K562 (cell line): ENCODE measurements around the gene HDHD3. TPM values are rescaled to one million over a fixed set of nuclear protein-coding genes. Genes with fewer than 3 reads are reported as not detected.

ENCODE experiments used
- ATAC-seq: fragments of 200-7000 bp; cut with Tn5 transposase; 3 replicates; pipeline ENCODE4 v1.9.1; 2020; ENCODE audit warnings: moderate library complexity
- BruUV-seq: library from RNA; stranded (reverse); fragments of 400-500 nt; replicated peaks from 2 replicates; lab custom pipeline; 2021; lab: Mats Ljungman, UMichigan
- CTCF ChIA-PET: fragments of 300-600 bp; formaldehyde crosslinking; extraction: SDS; loops from one replicate; lab custom pipeline; 2021; ENCODE audit warnings: low intra/inter-chr PET ratio; lab: Yijun Ruan, JAX
- POLR2A ChIA-PET: fragments of 300-600, 350-650 bp; sonication (Branson Sonifier 250); formaldehyde crosslinking; extraction: SDS; loops from one replicate; lab custom pipeline; 2021; ENCODE audit warnings: antibody characterized with exemption, inconsistent platforms; lab: Yijun Ruan, JAX
- DNase-seq, 4 experiments: peaks; one replicate each; pipeline versions ENCODE4 v3.0.0 to v3.0.0-alpha.2; 2011 to 2018; ENCODE audit warnings: low spot score in 3 of 4, mixed read lengths in 3 of 4; ENCODE audit errors: extremely low read depth in 1 of 4
- FAIRE-seq: peaks from 2 replicates; lab custom pipeline; 2011; peaks lifted over from hg19 to GRCh38; lab: Jason Lieb, UNC
- H2AFZ ChIP-seq: 2 replicates; pipeline ENCODE4 v1.6.0; 2011; ENCODE audit warnings: low read depth, low read length, control low read depth, inconsistent platforms
- H3K27ac ChIP-seq: fragments of 200-600 bp; 3 replicates; pipeline ENCODE4 v1.8.0; 2011; ENCODE audit warnings: low read depth, mild to moderate bottlenecking, control low read depth, inconsistent platforms, low read length, moderate library complexity, mixed read lengths; ENCODE audit errors: extremely low read depth
- H3K27me3 ChIP-seq, 2 experiments: fragments of 300-600 bp in 1 of 2; 2 replicates in 1 of 2; 3 replicates in 1 of 2; pipeline versions ENCODE4 v1.6.0 to v1.8.0; 2011; ENCODE audit warnings: inconsistent platforms in 2 of 2, low read length in 2 of 2, mild to moderate bottlenecking in 1 of 2, mixed read lengths in 1 of 2, moderate library complexity in 1 of 2; ENCODE audit not compliant: control insufficient read depth in 2 of 2, insufficient read depth in 2 of 2
- H3K36me3 ChIP-seq: fragments of 300-600 bp; 3 replicates; pipeline ENCODE4 v1.8.0; 2011; ENCODE audit warnings: mild to moderate bottlenecking, low read length, inconsistent platforms; ENCODE audit not compliant: control insufficient read depth, insufficient read depth
- H3K4me1 ChIP-seq, 2 experiments: fragments of 200-600 bp in 1 of 2; replicated peaks in 1 of 2; 2 replicates in 1 of 2; 3 replicates in 1 of 2; pipeline versions ENCODE4 v1.5.1 to v1.8.0; 2011; ENCODE audit warnings: inconsistent platforms in 2 of 2, low read length in 2 of 2, mild to moderate bottlenecking in 1 of 2, mixed read lengths in 1 of 2, moderate library complexity in 1 of 2; ENCODE audit not compliant: control insufficient read depth in 2 of 2, insufficient read depth in 2 of 2
- H3K4me2 ChIP-seq: 2 replicates; pipeline ENCODE4 v1.6.1; 2011; ENCODE audit warnings: low read length, control low read depth, inconsistent platforms, mixed read lengths; ENCODE audit not compliant: insufficient read depth
- H3K4me3 ChIP-seq: fragments of 200-600 bp; sonication (generic), shearing (Covaris generic); 2 replicates; pipeline ENCODE4 v1.5.1; 2016; ENCODE audit warnings: control low read depth, inconsistent platforms
- H3K79me2 ChIP-seq: fragments of 200-600 bp; 3 replicates; pipeline ENCODE4 v1.8.0; 2011; ENCODE audit warnings: low read length, inconsistent platforms; ENCODE audit not compliant: control insufficient read depth, insufficient read depth
- H3K9ac ChIP-seq, 2 experiments: 2 replicates each; pipeline versions ENCODE4 v1.6.0 to v1.6.1; 2011; ENCODE audit warnings: low read depth in 2 of 2, low read length in 2 of 2, control low read depth in 1 of 2, inconsistent platforms in 1 of 2, mild to moderate bottlenecking in 1 of 2, mixed read lengths in 1 of 2; ENCODE audit not compliant: insufficient read depth in 1 of 2
- H3K9me1 ChIP-seq: one replicate; pipeline ENCODE4 v1.6.0; 2011; ENCODE audit warnings: inconsistent platforms, mild to moderate bottlenecking, low read length, moderate library complexity; ENCODE audit not compliant: control insufficient read depth, insufficient read depth
- H3K9me3 ChIP-seq: replicated peaks from 2 replicates; pipeline ENCODE4 v1.5.1; 2011; ENCODE audit warnings: low read depth, low read length, inconsistent platforms; ENCODE audit not compliant: control insufficient read depth, insufficient read depth
- H4K20me1 ChIP-seq: replicated peaks from 2 replicates; pipeline ENCODE4 v1.6.1; 2011; ENCODE audit warnings: low read length, inconsistent platforms, mixed read lengths; ENCODE audit not compliant: control insufficient read depth, insufficient read depth
- ELF1 ChIP-seq: fragments of 200-800 bp; sonication (Bioruptor generic); IDR thresholded peaks from 2 replicates; pipeline ENCODE4 v1.6.1; 2016; ENCODE audit warnings: missing genetic modification characterization, missing compliant biosample characterization
- HMG20A ChIP-seq: fragments of 450-650 bp; formaldehyde crosslinking; conservative IDR thresholded peaks from 2 replicates; pipeline ENCODE4 v1.4.0; 2020; ENCODE audit warnings: mild to moderate bottlenecking, mixed read lengths
- MBD2 ChIP-seq: sonication (generic); IDR thresholded peaks from 2 replicates; pipeline ENCODE4 v1.6.1; 2016; ENCODE audit warnings: low read depth, borderline replicate concordance
- NR1H2 ChIP-seq: sonication (generic); formaldehyde crosslinking; IDR thresholded peaks from 2 replicates; pipeline ENCODE4 v1.4.0; 2020; ENCODE audit warnings: mild to moderate bottlenecking, missing genetic modification reagents
- PRMT5 ChIP-seq: sonication (generic); formaldehyde crosslinking; IDR thresholded peaks from 2 replicates; pipeline ENCODE4 v1.5.0; 2020; ENCODE audit warnings: missing genetic modification reagents
- SPI1 ChIP-seq: IDR thresholded peaks from 2 replicates; pipeline ENCODE4 v1.6.1; 2011; ENCODE audit warnings: low read depth, low read length, control low read depth, borderline replicate concordance
- ZKSCAN3 ChIP-seq: fragments of 250-450 bp; sonication (Bioruptor Pico); IDR thresholded peaks from 2 replicates; pipeline ENCODE4 v1.4.0; 2020
- ZNF316 ChIP-seq: fragments of 450-650 bp; IDR thresholded peaks from 2 replicates; pipeline ENCODE4 v1.6.1; 2016
- WGBS: fragments of 100-300 bp; shearing (Covaris generic); methylation state at CpG from one replicate; pipeline ENCODE4 v1.1.6; 2016; ENCODE audit warnings: low coverage, mixed read lengths; ENCODE audit not compliant: insufficient coverage; ENCODE audit errors: missing lambda C conversion rate; 5-methylcytosine and 5-hydroxymethylcytosine counted together
- in situ Hi-C: fragments of 300-500 bp; cut with MboI; formaldehyde crosslinking; loops from 4 replicates; pipeline ENCODE4 v1.15.0; 2018; ENCODE audit warnings: inconsistent platforms, mixed read lengths
- intact Hi-C: fragments of 100-400 bp; cut with micrococcal nuclease; formaldehyde crosslinking; loops from 2 replicates; pipeline ENCODE4 v1.14.2; 2022
- polyA plus RNA-seq, 8 experiments: library from polyadenylated mRNA; depleted of rRNA in 4 of 8; stranded (reverse) in 5 of 8; unstranded in 3 of 8; fragments of >200 nt; fragmentation: Nextera tagmentation in 2 of 8; fragmentation: Illumina TruSeq in 1 of 8; extraction: Ambion mirVana in 2 of 8; extraction: Trizol in 1 of 8; gene quantifications; 2 replicates each; pipeline versions ENCODE4 v1.2.1 to v1.2.3, GENCODE V29; 2011 to 2014; ENCODE audit warnings: inconsistent platforms in 1 of 8, missing spikeins in 1 of 8
- total RNA-seq, 7 experiments: library from RNA; depleted of rRNA in 6 of 7; stranded (reverse); fragments of >200 nt in 6 of 7; fragmentation: Illumina TruSeq in 2 of 7; extraction: Trizol in 2 of 7; gene quantifications; 2 replicates each; pipeline versions ENCODE4 v1.2.1 to v1.2.3, GENCODE V29; 2011 to 2021; ENCODE audit warnings: low replicate concordance in 1 of 7
- TF ChIP-seq, protein P1 (sequence below): fragments of 450-650 bp; IDR thresholded peaks from 2 replicates; pipeline ENCODE4 v1.6.1; 2018; ENCODE audit not compliant: partially characterized antibody
- TF ChIP-seq, protein P2 (sequence below): IDR thresholded peaks from 2 replicates; pipeline ENCODE4 v1.6.1; 2011; ENCODE audit not compliant: insufficient read length; ENCODE audit errors: extremely low read depth

Gene HDHD3
- total and polyA plus RNA-seq, 9 of the 15 experiments (the other 6 are each of a cell fraction or from before 2014, with no cell fraction given) = 1.1 to 19.1 (median 10.9) TPM

DNA sequence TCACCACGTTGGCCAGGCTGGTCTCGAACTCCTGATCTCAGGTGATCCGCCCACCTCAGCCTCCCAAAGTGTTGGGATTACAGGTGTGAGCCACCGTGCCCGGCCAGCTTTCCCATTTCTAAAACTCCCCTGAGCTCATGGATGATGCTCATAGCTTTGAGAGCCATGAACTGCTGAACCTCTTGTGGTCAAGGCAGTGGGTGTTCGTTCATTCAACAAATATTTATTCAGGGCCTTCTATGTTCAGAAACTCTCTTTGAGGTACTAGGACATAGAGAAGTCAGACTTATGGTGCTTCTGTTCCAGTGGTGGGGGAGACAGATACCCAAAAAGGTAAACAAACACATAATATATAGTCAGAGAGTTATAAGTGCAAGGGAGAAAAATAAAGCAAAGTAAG is 24.8 kb downstream of the HDHD3 start (continued):
- TF ChIP-seq, protein P1, sequence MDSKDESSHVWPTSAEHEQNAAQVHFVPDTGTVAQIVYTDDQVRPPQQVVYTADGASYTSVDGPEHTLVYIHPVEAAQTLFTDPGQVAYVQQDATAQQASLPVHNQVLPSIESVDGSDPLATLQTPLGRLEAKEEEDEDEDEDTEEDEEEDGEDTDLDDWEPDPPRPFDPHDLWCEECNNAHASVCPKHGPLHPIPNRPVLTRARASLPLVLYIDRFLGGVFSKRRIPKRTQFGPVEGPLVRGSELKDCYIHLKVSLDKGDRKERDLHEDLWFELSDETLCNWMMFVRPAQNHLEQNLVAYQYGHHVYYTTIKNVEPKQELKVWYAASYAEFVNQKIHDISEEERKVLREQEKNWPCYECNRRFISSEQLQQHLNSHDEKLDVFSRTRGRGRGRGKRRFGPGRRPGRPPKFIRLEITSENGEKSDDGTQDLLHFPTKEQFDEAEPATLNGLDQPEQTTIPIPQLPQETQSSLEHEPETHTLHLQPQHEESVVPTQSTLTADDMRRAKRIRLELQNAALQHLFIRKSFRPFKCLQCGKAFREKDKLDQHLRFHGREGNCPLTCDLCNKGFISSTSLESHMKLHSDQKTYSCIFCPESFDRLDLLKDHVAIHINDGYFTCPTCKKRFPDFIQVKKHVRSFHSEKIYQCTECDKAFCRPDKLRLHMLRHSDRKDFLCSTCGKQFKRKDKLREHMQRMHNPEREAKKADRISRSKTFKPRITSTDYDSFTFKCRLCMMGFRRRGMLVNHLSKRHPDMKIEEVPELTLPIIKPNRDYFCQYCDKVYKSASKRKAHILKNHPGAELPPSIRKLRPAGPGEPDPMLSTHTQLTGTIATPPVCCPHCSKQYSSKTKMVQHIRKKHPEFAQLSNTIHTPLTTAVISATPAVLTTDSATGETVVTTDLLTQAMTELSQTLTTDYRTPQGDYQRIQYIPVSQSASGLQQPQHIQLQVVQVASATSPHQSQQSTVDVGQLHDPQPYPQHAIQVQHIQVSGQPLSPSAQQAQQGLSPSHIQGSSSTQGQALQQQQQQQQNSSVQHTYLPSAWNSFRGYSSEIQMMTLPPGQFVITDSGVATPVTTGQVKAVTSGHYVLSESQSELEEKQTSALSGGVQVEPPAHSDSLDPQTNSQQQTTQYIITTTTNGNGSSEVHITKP = no peak
- TF ChIP-seq NR1H2 (CRISPR knock-in tag) = no peak

DNA sequence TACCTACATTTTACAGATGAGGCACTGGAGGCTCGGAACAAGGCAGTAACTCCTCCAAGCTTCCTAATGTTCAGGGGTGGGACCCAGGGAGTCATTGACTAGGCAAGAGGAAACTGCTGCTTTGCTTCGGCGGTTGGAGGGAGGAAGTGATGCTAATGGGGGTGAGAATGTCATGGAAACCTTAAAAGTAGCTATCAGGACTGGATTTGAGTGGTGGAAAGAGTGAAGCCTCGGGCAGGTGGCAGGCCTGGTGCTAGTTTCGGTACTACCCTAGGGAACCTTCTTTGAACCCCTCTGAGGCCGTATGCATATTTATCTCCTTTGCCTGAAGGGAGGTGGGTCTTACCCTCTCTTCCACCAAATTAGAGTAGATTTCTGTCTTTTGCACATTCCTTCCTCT is 25.8 kb downstream of the HDHD3 start:
- FAIRE-seq = no peak
- Histone ChIP-seq H3K9me1 (no peaks in the 10 kb centered on the region), H4K20me1 (no peaks in the 10 kb centered on the region), H3K4me1 (peaks cover 3 to 10% of the 10 kb centered on the region in 2 experiments; a peak in 3 of 5 replicates), H3K4me2 (no peak overlapping the region), H3K9ac (no peak overlapping the region), H3K27me3 (peaks cover 2 to 4% of the 10 kb centered on the region in 2 experiments; a peak in 2 of 5 replicates), H3K4me3 (no peak overlapping the region), H3K9me3 (no peaks in the 10 kb centered on the region), H3K36me3 (no peaks in the 10 kb centered on the region), H3K27ac (no peak overlapping the region), H2AFZ (no peak overlapping the region), H3K79me2 (no peaks in the 10 kb centered on the region)
- ChIA-PET CTCF (no interaction called here), POLR2A (interaction anchor here (2.2 kb wide), 1 partner anchor 11 kb away, joined by 22 read pairs; no protein-coding TSS in a partner anchor)
- TF ChIP-seq ZNF316 (peak; percentile 32; the same call in 1 of the 2 replicates), PRMT5 (CRISPR knock-in tag) (no peak), SPI1 (peak; percentile 64; the same call in 1 of the 2 replicates), ZKSCAN3 (CRISPR knock-in tag) (no peak), MBD2 (no peak), ELF1 (tag) (no peak), HMG20A (CRISPR knock-in tag) (no peak)
- TF ChIP-seq, protein P2, sequence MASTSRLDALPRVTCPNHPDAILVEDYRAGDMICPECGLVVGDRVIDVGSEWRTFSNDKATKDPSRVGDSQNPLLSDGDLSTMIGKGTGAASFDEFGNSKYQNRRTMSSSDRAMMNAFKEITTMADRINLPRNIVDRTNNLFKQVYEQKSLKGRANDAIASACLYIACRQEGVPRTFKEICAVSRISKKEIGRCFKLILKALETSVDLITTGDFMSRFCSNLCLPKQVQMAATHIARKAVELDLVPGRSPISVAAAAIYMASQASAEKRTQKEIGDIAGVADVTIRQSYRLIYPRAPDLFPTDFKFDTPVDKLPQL = no peak
- in situ Hi-C loops = no loop called here
- DNase-seq = no peak
- intact Hi-C loops = no loop called here
- ATAC-seq = no peak
- no TSS peak for BruUV-seq
- WGBS = 37% methylated on average over 6 of the region's 6 CpGs
